Measurements from ENCODE around the gene TPST1.

- no peak for TF ChIP-seq CTCF (IDR thresholded peaks at IDR 0.05)
- TF ChIP-seq POLR2A (IDR thresholded peaks at IDR 0.05), result no peak
Measured at GRCh38 chr7:66323114-66323796, 118.1 kb downstream of the TPST1 start.

All from Peyer's patch (tissue), 4 donors.